Keratinocyte (primary cell): ENCODE data around the gene PRG3.

Experiments used
- EZH2 ChIP-seq: IDR thresholded peaks from one replicate; pipeline ENCODE4 v1.6.1; 2012; ENCODE audit warnings: inconsistent platforms, mild to moderate bottlenecking, low read length, moderate library complexity
- TF ChIP-seq, protein P1 (sequence below), 3 experiments: IDR thresholded peaks in 1 of 3; conservative IDR thresholded peaks in 1 of 3; optimal IDR thresholded peaks in 1 of 3; 2 replicates in 2 of 3; 3 replicates in 1 of 3; pipeline versions ENCODE3 to v1.5.1; 2011; ENCODE audit warnings: low read length in 3 of 3, mild to moderate bottlenecking in 3 of 3, moderate library complexity in 2 of 3, control low read depth in 1 of 3, inconsistent platforms in 1 of 3; ENCODE audit not compliant: insufficient read depth in 2 of 3; ENCODE audit errors: extremely low read depth in 1 of 3

DNA sequence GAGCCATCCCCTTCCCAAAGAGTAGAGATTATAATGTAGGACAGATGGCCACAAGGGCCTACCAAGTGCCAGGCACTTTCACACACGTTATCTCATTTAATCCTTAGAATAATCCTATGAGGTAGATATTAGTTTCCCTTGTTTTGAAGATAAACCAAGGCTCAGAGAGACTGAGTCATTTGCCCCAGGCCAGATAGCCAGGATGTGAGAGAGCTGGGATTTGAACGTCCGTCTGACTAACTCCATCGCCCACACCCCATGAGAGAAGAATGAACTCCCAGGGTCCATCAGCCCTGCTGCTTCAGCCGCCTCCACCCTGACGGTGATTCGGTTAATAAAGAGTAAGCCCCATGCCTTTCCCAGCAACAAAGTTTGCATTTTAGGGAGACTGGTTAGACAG is 10.7 kb downstream of the PRG3 start:
- TF ChIP-seq, protein P1, sequence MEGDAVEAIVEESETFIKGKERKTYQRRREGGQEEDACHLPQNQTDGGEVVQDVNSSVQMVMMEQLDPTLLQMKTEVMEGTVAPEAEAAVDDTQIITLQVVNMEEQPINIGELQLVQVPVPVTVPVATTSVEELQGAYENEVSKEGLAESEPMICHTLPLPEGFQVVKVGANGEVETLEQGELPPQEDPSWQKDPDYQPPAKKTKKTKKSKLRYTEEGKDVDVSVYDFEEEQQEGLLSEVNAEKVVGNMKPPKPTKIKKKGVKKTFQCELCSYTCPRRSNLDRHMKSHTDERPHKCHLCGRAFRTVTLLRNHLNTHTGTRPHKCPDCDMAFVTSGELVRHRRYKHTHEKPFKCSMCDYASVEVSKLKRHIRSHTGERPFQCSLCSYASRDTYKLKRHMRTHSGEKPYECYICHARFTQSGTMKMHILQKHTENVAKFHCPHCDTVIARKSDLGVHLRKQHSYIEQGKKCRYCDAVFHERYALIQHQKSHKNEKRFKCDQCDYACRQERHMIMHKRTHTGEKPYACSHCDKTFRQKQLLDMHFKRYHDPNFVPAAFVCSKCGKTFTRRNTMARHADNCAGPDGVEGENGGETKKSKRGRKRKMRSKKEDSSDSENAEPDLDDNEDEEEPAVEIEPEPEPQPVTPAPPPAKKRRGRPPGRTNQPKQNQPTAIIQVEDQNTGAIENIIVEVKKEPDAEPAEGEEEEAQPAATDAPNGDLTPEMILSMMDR (optimal IDR thresholded peaks at IDR 0.05 in 1 of 3, IDR thresholded peaks at IDR 0.05 in 1 of 3, conservative IDR thresholded peaks at IDR 0.05 in 1 of 3; ENCODE audit: extremely low read depth in 1 of 3, insufficient read depth in 2 of 3, low read length in 3 of 3): no peak
- TF ChIP-seq EZH2: no peak
